K562 (cell line): ENCODE measurements around the gene RAB3C.

Source experiments
- CBX1 ChIP-seq: sonication (generic); IDR thresholded peaks from 2 replicates; pipeline ENCODE4 v1.6.1; 2016; ENCODE audit warnings: antibody characterized with exemption, low read depth, mild to moderate bottlenecking
- EHMT2 ChIP-seq: fragments of 450-650 bp; IDR thresholded peaks from 2 replicates; pipeline ENCODE4 v1.6.1; 2018; ENCODE audit warnings: antibody characterized with exemption
- ESRRA ChIP-seq: fragments of 450-650 bp; IDR thresholded peaks from 2 replicates; pipeline ENCODE4 v1.6.1; 2014; ENCODE audit warnings: low read depth, mild to moderate bottlenecking, moderate library complexity, borderline replicate concordance
- EZH2 ChIP-seq: IDR thresholded peaks from 2 replicates; pipeline ENCODE4 v1.6.1; 2012; ENCODE audit warnings: low read depth, mild to moderate bottlenecking, inconsistent platforms, low read length, borderline replicate concordance
- GTF2F1 ChIP-seq: IDR thresholded peaks from 2 replicates; pipeline ENCODE4 v1.6.1; 2011; ENCODE audit warnings: low read depth, low read length, improper control_type of control experiment
- HOXB6 ChIP-seq: fragments of 250-450 bp; sonication (Bioruptor Pico); IDR thresholded peaks from 2 replicates; pipeline ENCODE4 v1.5.1; 2022; ENCODE audit warnings: mild to moderate bottlenecking, borderline replicate concordance
- KLF6 ChIP-seq: fragments of 250-450 bp; sonication (Bioruptor Pico); IDR thresholded peaks from 2 replicates; pipeline ENCODE4 v1.4.0; 2020; ENCODE audit warnings: mild to moderate bottlenecking, moderate library complexity, borderline replicate concordance
- POLR2AphosphoS5 ChIP-seq: IDR thresholded peaks from 2 replicates; pipeline ENCODE4 v1.6.1; 2011; ENCODE audit warnings: mild to moderate bottlenecking, low read depth, low read length, moderate library complexity; ENCODE audit not compliant: control insufficient read depth, insufficient read depth
- PYGO2 ChIP-seq: fragments of 450-650 bp; IDR thresholded peaks from 2 replicates; pipeline ENCODE4 v1.6.1; 2016; ENCODE audit warnings: mild to moderate bottlenecking, missing genetic modification characterization, moderate library complexity, missing compliant biosample characterization
- RAD21 ChIP-seq, 2 experiments: fragments of 250-450 bp in 1 of 2; fragments of 450-650 bp in 1 of 2; sonication (Bioruptor Pico) in 1 of 2; formaldehyde crosslinking in 1 of 2; IDR thresholded peaks in 1 of 2; conservative IDR thresholded peaks in 1 of 2; 2 replicates each; pipeline versions ENCODE4 v1.4.0 to v1.8.0; 2020 to 2022; ENCODE audit warnings: mild to moderate bottlenecking in 2 of 2, moderate library complexity in 1 of 2
- SIN3A ChIP-seq, 2 experiments: fragments of 150-350 bp in 1 of 2; IDR thresholded peaks; 2 replicates each; pipeline ENCODE4 v1.6.1; 2011 to 2016; ENCODE audit warnings: borderline replicate concordance in 2 of 2, low read depth in 2 of 2, low read length in 2 of 2, mild to moderate bottlenecking in 2 of 2, moderate library complexity in 2 of 2; ENCODE audit not compliant: control insufficient read depth in 1 of 2
- TF ChIP-seq, protein P1 (sequence below): sonication (generic); formaldehyde crosslinking; IDR thresholded peaks from 2 replicates; pipeline ENCODE4 v1.5.0; 2020; ENCODE audit warnings: missing genetic modification reagents
- TF ChIP-seq, protein P2 (sequence below), 3 experiments: IDR thresholded peaks in 2 of 3; conservative IDR thresholded peaks in 1 of 3; 2 replicates each; pipeline ENCODE4 v1.5.1; 2011 to 2012; ENCODE audit warnings: low read length in 3 of 3, mild to moderate bottlenecking in 3 of 3, control low read depth in 2 of 3, improper control_type of control experiment in 1 of 3, inconsistent platforms in 1 of 3, low read depth in 1 of 3, mixed read lengths in 1 of 3, moderate library complexity in 1 of 3; ENCODE audit not compliant: insufficient read depth in 2 of 3
- TF ChIP-seq, protein P3 (sequence below): fragments of 450-650 bp; formaldehyde crosslinking; IDR thresholded peaks from 2 replicates; pipeline ENCODE4 v1.4.0; 2022; ENCODE audit warnings: missing genetic modification characterization

DNA sequence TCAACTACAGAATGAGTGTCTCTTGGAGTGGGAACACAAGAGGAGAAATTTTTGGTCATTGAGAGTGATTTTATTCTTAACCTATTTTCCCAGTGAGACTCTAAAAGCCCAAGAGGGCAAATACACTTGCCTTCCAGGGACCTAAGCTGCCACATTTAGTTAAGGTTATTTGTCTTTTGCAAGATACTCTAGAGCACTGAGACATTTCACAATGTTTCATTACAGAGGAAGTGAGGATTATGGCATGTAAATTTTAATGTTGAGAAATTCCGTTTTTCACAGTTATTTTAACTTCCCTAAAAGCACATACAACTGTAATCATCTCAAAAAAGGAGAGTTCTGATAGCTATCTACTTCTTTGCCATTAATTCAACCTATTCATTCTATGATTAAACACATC is 38.7 kb upstream of the RAB3C start:
- TF ChIP-seq KLF6 (CRISPR knock-in tag), result no peak
- no peak for TF ChIP-seq GTF2F1
- TF ChIP-seq, protein P1, sequence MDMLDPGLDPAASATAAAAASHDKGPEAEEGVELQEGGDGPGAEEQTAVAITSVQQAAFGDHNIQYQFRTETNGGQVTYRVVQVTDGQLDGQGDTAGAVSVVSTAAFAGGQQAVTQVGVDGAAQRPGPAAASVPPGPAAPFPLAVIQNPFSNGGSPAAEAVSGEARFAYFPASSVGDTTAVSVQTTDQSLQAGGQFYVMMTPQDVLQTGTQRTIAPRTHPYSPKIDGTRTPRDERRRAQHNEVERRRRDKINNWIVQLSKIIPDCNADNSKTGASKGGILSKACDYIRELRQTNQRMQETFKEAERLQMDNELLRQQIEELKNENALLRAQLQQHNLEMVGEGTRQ, result no peak
- TF ChIP-seq, protein P2, sequence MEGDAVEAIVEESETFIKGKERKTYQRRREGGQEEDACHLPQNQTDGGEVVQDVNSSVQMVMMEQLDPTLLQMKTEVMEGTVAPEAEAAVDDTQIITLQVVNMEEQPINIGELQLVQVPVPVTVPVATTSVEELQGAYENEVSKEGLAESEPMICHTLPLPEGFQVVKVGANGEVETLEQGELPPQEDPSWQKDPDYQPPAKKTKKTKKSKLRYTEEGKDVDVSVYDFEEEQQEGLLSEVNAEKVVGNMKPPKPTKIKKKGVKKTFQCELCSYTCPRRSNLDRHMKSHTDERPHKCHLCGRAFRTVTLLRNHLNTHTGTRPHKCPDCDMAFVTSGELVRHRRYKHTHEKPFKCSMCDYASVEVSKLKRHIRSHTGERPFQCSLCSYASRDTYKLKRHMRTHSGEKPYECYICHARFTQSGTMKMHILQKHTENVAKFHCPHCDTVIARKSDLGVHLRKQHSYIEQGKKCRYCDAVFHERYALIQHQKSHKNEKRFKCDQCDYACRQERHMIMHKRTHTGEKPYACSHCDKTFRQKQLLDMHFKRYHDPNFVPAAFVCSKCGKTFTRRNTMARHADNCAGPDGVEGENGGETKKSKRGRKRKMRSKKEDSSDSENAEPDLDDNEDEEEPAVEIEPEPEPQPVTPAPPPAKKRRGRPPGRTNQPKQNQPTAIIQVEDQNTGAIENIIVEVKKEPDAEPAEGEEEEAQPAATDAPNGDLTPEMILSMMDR (IDR thresholded peaks at IDR 0.05 in 2 of 3, conservative IDR thresholded peaks at IDR 0.05 in 1 of 3; ENCODE audit: insufficient read depth in 2 of 3, low read depth in 1 of 3, low read length in 3 of 3), result no peak
- no peak for TF ChIP-seq ESRRA
- TF ChIP-seq, protein P3, sequence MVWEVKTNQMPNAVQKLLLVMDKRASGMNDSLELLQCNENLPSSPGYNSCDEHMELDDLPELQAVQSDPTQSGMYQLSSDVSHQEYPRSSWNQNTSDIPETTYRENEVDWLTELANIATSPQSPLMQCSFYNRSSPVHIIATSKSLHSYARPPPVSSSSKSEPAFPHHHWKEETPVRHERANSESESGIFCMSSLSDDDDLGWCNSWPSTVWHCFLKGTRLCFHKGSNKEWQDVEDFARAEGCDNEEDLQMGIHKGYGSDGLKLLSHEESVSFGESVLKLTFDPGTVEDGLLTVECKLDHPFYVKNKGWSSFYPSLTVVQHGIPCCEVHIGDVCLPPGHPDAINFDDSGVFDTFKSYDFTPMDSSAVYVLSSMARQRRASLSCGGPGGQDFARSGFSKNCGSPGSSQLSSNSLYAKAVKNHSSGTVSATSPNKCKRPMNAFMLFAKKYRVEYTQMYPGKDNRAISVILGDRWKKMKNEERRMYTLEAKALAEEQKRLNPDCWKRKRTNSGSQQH (CRISPR knock-in tag), result no peak
- TF ChIP-seq HOXB6, result no peak
- TF ChIP-seq PYGO2 (tag), result no peak
- TF ChIP-seq EHMT2, result no peak
- no peak for TF ChIP-seq RAD21 (CRISPR knock-in tag; conservative IDR thresholded peaks at IDR 0.05 in 1 of 2, IDR thresholded peaks at IDR 0.05 in 1 of 2)
- TF ChIP-seq CBX1, result no peak
- no peak for TF ChIP-seq EZH2
- TF ChIP-seq POLR2AphosphoS5, result no peak
- no peak for TF ChIP-seq SIN3A (IDR thresholded peaks at IDR 0.05; ENCODE audit: borderline replicate concordance in 2 of 2, control insufficient read depth in 1 of 2, low read depth in 2 of 2, low read length in 2 of 2)
